GM12878 (cell line): ENCODE data around the gene PREX1. TPM values are rescaled to one million over a fixed set of nuclear protein-coding genes. Genes with fewer than 3 reads are reported as not detected.

Experiments
- ATAC-seq: fragments of 200-7000 bp; cut with Tn5 transposase; 3 replicates; pipeline ENCODE4 v1.9.1; 2020; ENCODE audit warnings: mild to moderate bottlenecking, moderate library complexity
- BruUV-seq: library from RNA; stranded (reverse); fragments of 400-500 nt; replicated peaks from 2 replicates; lab custom pipeline; 2021; lab: Mats Ljungman, UMichigan
- CTCF ChIA-PET: fragments of 300-600 bp; sonication (Branson Sonifier 250); formaldehyde crosslinking; extraction: SDS; loops from one replicate; lab custom pipeline; 2021; ENCODE audit warnings: inconsistent platforms; lab: Yijun Ruan, JAX
- POLR2A ChIA-PET: fragments of 350-600 bp; formaldehyde crosslinking; extraction: SDS; loops from one replicate; lab custom pipeline; 2021; ENCODE audit warnings: inconsistent platforms; lab: Charles Lee
- RAD21 ChIA-PET: fragments of 300-600 bp; sonication (Branson Sonifier 250); formaldehyde crosslinking; loops from one replicate; lab custom pipeline; 2023; ENCODE audit warnings: antibody characterized with exemption; ENCODE audit not compliant: unreplicated experiment; lab: Charles Lee
- SMC1A ChIA-PET: fragments of 300-600 bp; sonication (Branson Sonifier 250); formaldehyde crosslinking; loops from one replicate; lab custom pipeline; 2023; ENCODE audit not compliant: unreplicated experiment, uncharacterized antibody; lab: Charles Lee
- DNase-seq: peaks from one replicate; pipeline ENCODE4 v3.0.0-alpha.2; 2011; ENCODE audit warnings: low read depth, low spot score
- FAIRE-seq: peaks from 3 replicates; lab custom pipeline; 2011; peaks lifted over from hg19 to GRCh38; lab: Jason Lieb, UNC
- H2AFZ ChIP-seq: 2 replicates; pipeline ENCODE4 v1.6.0; 2011; ENCODE audit warnings: low read depth, low read length, control low read depth; ENCODE audit not compliant: control insufficient read depth
- H3K27ac ChIP-seq: 2 replicates; pipeline ENCODE4 v1.5.1; 2011; ENCODE audit warnings: control low read depth; ENCODE audit not compliant: control insufficient read depth, insufficient read depth
- H3K27me3 ChIP-seq, 2 experiments: replicated peaks in 1 of 2; 2 replicates each; pipeline versions ENCODE4 v1.6.0 to v1.6.1; 2011; ENCODE audit warnings: low read length in 1 of 2; ENCODE audit not compliant: control insufficient read depth in 2 of 2, insufficient read depth in 2 of 2
- H3K36me3 ChIP-seq, 2 experiments: 2 replicates each; pipeline ENCODE4 v1.5.1; 2011; ENCODE audit warnings: low read length in 1 of 2; ENCODE audit not compliant: control insufficient read depth in 2 of 2, insufficient read depth in 2 of 2
- H3K4me1 ChIP-seq: 2 replicates; pipeline ENCODE4 v1.6.1; 2011; ENCODE audit warnings: mild to moderate bottlenecking, low read length, moderate library complexity, mixed read lengths; ENCODE audit not compliant: control insufficient read depth, insufficient read depth
- H3K4me2 ChIP-seq: 2 replicates; pipeline ENCODE4 v1.6.0; 2011; ENCODE audit warnings: control low read depth; ENCODE audit not compliant: control insufficient read depth, insufficient read depth
- H3K4me3 ChIP-seq: fragments of 200-600 bp; sonication (generic); 2 replicates; pipeline ENCODE4 v1.5.1; 2016
- H3K79me2 ChIP-seq: 2 replicates; pipeline ENCODE4 v1.6.0; 2011; ENCODE audit warnings: low read length; ENCODE audit not compliant: control insufficient read depth, insufficient read depth
- H3K9ac ChIP-seq: 2 replicates; pipeline ENCODE4 v1.8.0; 2011; ENCODE audit warnings: low read length, control low read depth, mixed read lengths; ENCODE audit not compliant: control insufficient read depth, insufficient read depth
- H3K9me3 ChIP-seq: replicated peaks from 3 replicates; pipeline ENCODE4 v1.5.1; 2011; ENCODE audit warnings: mild to moderate bottlenecking, low read length; ENCODE audit not compliant: control insufficient read depth, insufficient read depth
- H4K20me1 ChIP-seq: 2 replicates; pipeline ENCODE4 v1.6.0; 2011; ENCODE audit not compliant: control insufficient read depth, insufficient read depth
- CBX5 ChIP-seq: sonication (generic); IDR thresholded peaks from 2 replicates; pipeline ENCODE4 v1.6.1; 2016; ENCODE audit warnings: low read depth, moderate library complexity, mild to moderate bottlenecking, inconsistent platforms
- CREB1 ChIP-seq: IDR thresholded peaks from 2 replicates; pipeline ENCODE4 v1.6.1; 2012; ENCODE audit warnings: low read depth, mild to moderate bottlenecking, inconsistent platforms
- FOXK2 ChIP-seq: fragments of 450-650 bp; IDR thresholded peaks from 2 replicates; pipeline ENCODE4 v1.6.1; 2017; ENCODE audit warnings: mild to moderate bottlenecking, moderate library complexity
- HCFC1 ChIP-seq: fragments of 150-350 bp; IDR thresholded peaks from 2 replicates; pipeline ENCODE4 v1.6.1; 2014; ENCODE audit warnings: low read length
- JUNB ChIP-seq: IDR thresholded peaks from 2 replicates; pipeline ENCODE4 v1.6.1; 2016; ENCODE audit warnings: antibody characterized with exemption, mild to moderate bottlenecking
- JUND ChIP-seq: IDR thresholded peaks from 2 replicates; pipeline ENCODE4 v1.6.1; 2012; ENCODE audit warnings: low read depth, mild to moderate bottlenecking, low read length, improper control_type of control experiment, moderate library complexity
- MLLT1 ChIP-seq: fragments of 450-650 bp; IDR thresholded peaks from 2 replicates; pipeline ENCODE4 v1.6.1; 2016; ENCODE audit warnings: mild to moderate bottlenecking
- PAX5 ChIP-seq: IDR thresholded peaks from 2 replicates; pipeline ENCODE4 v1.6.1; 2011; ENCODE audit warnings: low read depth, low read length, borderline replicate concordance
- SIN3A ChIP-seq: IDR thresholded peaks from 2 replicates; pipeline ENCODE4 v1.6.1; 2012; ENCODE audit warnings: low read depth, low read length, improper control_type of control experiment
- STAT3 ChIP-seq: IDR thresholded peaks from 2 replicates; pipeline ENCODE4 v1.6.1; 2011; ENCODE audit warnings: low read depth, low read length, improper control_type of control experiment
- TBL1XR1 ChIP-seq: IDR thresholded peaks from 2 replicates; pipeline ENCODE4 v1.6.1; 2012; ENCODE audit warnings: low read depth, low read length, improper control_type of control experiment
- ZNF207 ChIP-seq: fragments of 450-650 bp; IDR thresholded peaks from 2 replicates; pipeline ENCODE4 v1.6.1; 2014; ENCODE audit warnings: antibody characterized with exemption, mild to moderate bottlenecking, borderline replicate concordance
- ZNF274 ChIP-seq: IDR thresholded peaks from one replicate; pipeline ENCODE4 v1.8.0; 2011; ENCODE audit not compliant: insufficient read length, insufficient read depth
- ZNF622 ChIP-seq: fragments of 450-650 bp; IDR thresholded peaks from 2 replicates; pipeline ENCODE4 v1.6.1; 2017; ENCODE audit warnings: mild to moderate bottlenecking, inconsistent platforms
- WGBS: methylation state at CpG from one replicate; pipeline ENCODE4 v1.1.6; 2016; ENCODE audit warnings: low lambda C conversion rate; ENCODE audit not compliant: insufficient replicate concordance, insufficient coverage; ENCODE audit errors: missing lambda C conversion rate; 5-methylcytosine and 5-hydroxymethylcytosine counted together
- in situ Hi-C: fragments of 300-500 bp; cut with MboI; formaldehyde crosslinking; loops from 9 replicates; pipeline ENCODE4 v1.14.3; 2018; ENCODE audit warnings: mixed read lengths
- intact Hi-C: fragments of 100-400 bp; cut with micrococcal nuclease; formaldehyde crosslinking; loops from one replicate; pipeline ENCODE4 v1.14.2; 2022; ENCODE audit not compliant: unreplicated experiment
- polyA plus RNA-seq, 11 experiments: library from polyadenylated mRNA; depleted of rRNA in 4 of 11; unstranded in 6 of 11; stranded (reverse) in 5 of 11; fragments of >200 nt; fragmentation: Nextera tagmentation in 4 of 11; fragmentation: Illumina TruSeq in 1 of 11; extraction: Ambion mirVana in 4 of 11; extraction: Trizol in 1 of 11; gene quantifications; 1 replicate in 1 of 11; 2 replicates in 10 of 11; pipeline versions ENCODE4 v1.2.1 to v1.2.3, GENCODE V29; 2011 to 2016; ENCODE audit warnings: inconsistent platforms in 2 of 11, missing spikeins in 2 of 11, low read depth in 1 of 11
- total RNA-seq, 4 experiments: library from RNA; depleted of rRNA in 3 of 4; stranded (reverse); fragments of >200 nt in 3 of 4; fragmentation: Illumina TruSeq in 1 of 4; extraction: Trizol in 1 of 4; gene quantifications; 2 replicates each; pipeline versions ENCODE4 v1.2.1 to v1.2.3, GENCODE V29; 2013 to 2021
- TF ChIP-seq, protein P1 (sequence below): fragments of 450-650 bp; IDR thresholded peaks from 2 replicates; pipeline ENCODE4 v1.6.1; 2016; ENCODE audit warnings: mild to moderate bottlenecking
- TF ChIP-seq, protein P2 (sequence below): fragments of 450-650 bp; IDR thresholded peaks from 2 replicates; pipeline ENCODE4 v1.6.1; 2017; ENCODE audit warnings: low read depth, mild to moderate bottlenecking, moderate library complexity

Gene PREX1
- total and polyA plus RNA-seq, 10 of the 15 experiments (the other 5 are each of a cell fraction or from before 2014, with no cell fraction given), result 2.6 to 114 (median 38.9) TPM

DNA sequence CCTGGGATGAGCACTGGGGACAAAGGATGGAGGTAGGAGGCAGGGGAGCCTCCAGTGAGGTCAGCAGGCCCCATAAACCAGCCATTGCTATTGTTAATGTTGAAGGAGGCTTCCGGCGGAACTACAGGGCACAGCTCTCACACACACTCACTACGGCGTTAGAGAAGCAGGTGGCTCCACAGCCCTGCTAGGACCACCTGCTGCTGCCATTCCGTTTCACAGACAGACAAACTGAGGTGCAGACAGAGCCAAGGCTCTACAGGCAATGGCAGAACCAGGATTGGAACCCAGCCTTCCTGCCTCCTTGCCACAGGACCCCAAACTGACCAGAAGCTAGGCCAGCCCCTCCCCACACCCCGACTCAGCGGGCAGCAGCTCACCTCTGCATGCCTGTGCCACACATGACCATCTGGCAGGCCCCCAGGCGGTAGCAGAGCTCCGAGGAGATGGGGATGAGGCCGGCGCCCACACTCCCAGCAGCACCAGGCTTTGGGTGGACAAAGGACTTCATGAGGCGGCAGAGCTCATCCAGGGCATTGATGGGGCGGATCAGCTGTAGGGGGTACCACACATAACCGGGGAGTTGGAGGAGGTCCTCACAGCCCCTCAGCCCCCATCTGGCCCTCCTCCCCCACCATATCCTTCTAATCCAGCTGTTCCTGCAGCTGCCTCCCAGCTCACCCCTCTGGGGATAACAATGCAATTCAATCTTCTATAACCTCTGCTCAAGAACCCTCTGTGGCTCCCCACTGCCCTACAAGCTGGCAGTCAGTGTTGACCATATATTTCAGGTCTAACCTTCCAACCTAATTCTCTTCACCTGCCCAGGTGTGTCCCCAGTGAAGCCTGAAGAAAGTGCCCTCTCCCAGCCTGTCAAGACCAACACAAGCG, 198.5 kb downstream of the PREX1 start:
- intact Hi-C loops (no loop called here), in situ Hi-C loops (no loop called here)
- TF ChIP-seq JUNB, result no peak
- TF ChIP-seq HCFC1, result no peak
- TF ChIP-seq ZNF274, result no peak
- TF ChIP-seq ZNF622, result no peak
- no peak for TF ChIP-seq TBL1XR1
- no peak for TF ChIP-seq CBX5
- TF ChIP-seq, protein P1, sequence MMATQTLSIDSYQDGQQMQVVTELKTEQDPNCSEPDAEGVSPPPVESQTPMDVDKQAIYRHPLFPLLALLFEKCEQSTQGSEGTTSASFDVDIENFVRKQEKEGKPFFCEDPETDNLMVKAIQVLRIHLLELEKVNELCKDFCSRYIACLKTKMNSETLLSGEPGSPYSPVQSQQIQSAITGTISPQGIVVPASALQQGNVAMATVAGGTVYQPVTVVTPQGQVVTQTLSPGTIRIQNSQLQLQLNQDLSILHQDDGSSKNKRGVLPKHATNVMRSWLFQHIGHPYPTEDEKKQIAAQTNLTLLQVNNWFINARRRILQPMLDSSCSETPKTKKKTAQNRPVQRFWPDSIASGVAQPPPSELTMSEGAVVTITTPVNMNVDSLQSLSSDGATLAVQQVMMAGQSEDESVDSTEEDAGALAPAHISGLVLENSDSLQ, result no peak
- no peak for TF ChIP-seq SIN3A
- no peak for TF ChIP-seq MLLT1
- TF ChIP-seq ZNF207, result no peak
- TF ChIP-seq CREB1, result no peak
- TF ChIP-seq JUND, result no peak
- TF ChIP-seq, protein P2, sequence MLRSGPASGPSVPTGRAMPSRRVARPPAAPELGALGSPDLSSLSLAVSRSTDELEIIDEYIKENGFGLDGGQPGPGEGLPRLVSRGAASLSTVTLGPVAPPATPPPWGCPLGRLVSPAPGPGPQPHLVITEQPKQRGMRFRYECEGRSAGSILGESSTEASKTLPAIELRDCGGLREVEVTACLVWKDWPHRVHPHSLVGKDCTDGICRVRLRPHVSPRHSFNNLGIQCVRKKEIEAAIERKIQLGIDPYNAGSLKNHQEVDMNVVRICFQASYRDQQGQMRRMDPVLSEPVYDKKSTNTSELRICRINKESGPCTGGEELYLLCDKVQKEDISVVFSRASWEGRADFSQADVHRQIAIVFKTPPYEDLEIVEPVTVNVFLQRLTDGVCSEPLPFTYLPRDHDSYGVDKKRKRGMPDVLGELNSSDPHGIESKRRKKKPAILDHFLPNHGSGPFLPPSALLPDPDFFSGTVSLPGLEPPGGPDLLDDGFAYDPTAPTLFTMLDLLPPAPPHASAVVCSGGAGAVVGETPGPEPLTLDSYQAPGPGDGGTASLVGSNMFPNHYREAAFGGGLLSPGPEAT, result no peak
- no peak for TF ChIP-seq PAX5
- no peak for TF ChIP-seq STAT3
- TF ChIP-seq FOXK2, result no peak
- H3K9ac ChIP-seq, result no peak overlapping the region
- DNase-seq (no peak), FAIRE-seq (no peak), ATAC-seq (no peak)
- H3K4me1 ChIP-seq, result no peaks in the 10 kb centered on the region
- no peak overlapping the region for H3K4me3 ChIP-seq
- 92% methylated on average over 14 of the region's 15 CpGs for WGBS
- no TSS peak for BruUV-seq
- H3K9me3 ChIP-seq, result no peaks in the 10 kb centered on the region
- no peak overlapping the region for H2AFZ ChIP-seq
- POLR2A ChIA-PET, result no interaction called here
- no peak overlapping the region for H3K4me2 ChIP-seq
- no peaks in the 10 kb centered on the region for H3K79me2 ChIP-seq
- H3K27ac ChIP-seq, result no peak overlapping the region
- RAD21 ChIA-PET, result interaction anchor here (0.9 kb wide), 1 partner anchor 8 kb away, joined by 3 read pairs; no protein-coding TSS in a partner anchor
- H4K20me1 ChIP-seq, result no peaks in the 10 kb centered on the region
- CTCF ChIA-PET, result interaction anchor here (0.5 to 1.7 kb wide), 3 partner anchors 9 to 206 kb away, joined by 3 to 8 read pairs (median 3); no protein-coding TSS in a partner anchor
- SMC1A ChIA-PET, result interaction anchor here (0.9 kb wide), 1 partner anchor 79 kb away, joined by 3 read pairs; no protein-coding TSS in a partner anchor
- H3K36me3 ChIP-seq, result peaks cover 24 to 30% of the 10 kb centered on the region in 2 experiments; a peak in 3 of 4 replicates
- H3K27me3 ChIP-seq, result no peaks in the 10 kb centered on the region
